RPMI8226 (cell line): ENCODE data around the gene CAV3.
"Not testable (repeated sequence)": the region's sequence is repeated elsewhere in the genome, so short reads cannot be mapped to it uniquely, and the experiment has no call there.

Experiments
- DNase-seq: peaks from one replicate; pipeline ENCODE4 v3.0.0-alpha.2; 2015

CAV3 gene

GRCh38 chr3:8733332-8734094 is at the start of gene CAV3:
TSS of gene CAV3 (plus strand) at chr3:8733802. CDS start at chr3:8733877, 75 bp downstream.
- no peak for DNase-seq

DNA sequence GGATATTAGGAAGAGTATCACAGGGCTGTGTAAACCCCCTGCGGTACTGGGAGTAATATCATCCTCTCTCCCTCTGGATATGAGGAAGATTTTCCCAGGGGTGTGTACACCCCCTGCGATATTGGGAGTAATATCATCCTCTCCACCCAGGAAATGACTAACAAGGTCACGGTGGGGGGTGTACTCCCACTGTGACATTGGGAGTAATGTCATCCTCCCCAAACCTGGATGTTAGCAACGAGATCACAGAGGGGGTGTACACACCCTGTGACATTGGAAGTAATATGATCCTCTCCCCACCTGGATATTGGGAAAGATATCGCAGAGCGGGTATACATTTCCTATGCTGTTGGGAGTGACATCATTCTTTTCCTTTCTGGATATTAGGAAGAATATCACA is 48.6 kb upstream of the CAV3 start:
- not testable (repeated sequence) for DNase-seq

DNA sequence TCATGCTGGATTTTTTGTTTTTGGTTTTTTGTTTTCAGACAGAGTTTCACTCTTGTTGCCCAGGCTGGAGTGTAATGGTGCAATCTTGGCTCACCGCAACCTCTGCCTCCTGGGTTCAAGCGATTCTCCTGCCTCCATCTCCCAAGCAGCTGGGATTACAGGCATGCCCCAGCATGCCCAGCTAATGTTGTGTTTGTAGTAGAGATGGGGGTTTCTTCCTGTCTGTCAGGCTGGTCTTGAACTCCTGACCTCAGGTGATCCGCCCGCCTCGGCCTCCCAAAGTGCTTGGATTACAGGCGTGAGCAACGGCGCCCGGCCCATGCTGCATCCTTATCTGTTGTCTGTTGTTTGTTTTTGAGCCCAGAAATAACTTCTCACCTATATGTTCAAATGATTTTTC is 42.3 kb upstream of the CAV3 start:
- DNase-seq, result not testable (repeated sequence)

DNA sequence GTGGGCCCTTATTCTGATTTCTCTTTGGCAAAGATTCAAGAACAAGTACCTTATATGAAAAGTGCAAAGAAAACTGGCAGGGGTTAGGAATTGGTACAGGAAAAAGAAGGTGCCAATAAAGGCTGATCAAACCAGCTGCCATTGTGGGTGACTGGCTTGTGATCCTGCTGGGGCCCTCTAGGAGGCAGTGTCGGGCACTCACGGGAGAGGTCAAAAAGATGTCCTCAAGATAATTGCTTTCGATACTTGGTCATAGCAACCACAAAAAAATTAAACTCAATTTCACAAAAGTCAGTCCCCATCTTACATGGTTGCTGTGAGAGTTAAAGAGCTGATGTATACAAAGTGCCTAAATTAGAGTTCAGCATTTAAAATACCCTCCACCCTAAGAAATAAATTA is 31.0 kb upstream of the CAV3 start:
- DNase-seq, result no peak

GRCh38 chr3:8705575-8705974 is 28.0 kb upstream of the CAV3 start:
- DNase-seq, result no peak

DNA sequence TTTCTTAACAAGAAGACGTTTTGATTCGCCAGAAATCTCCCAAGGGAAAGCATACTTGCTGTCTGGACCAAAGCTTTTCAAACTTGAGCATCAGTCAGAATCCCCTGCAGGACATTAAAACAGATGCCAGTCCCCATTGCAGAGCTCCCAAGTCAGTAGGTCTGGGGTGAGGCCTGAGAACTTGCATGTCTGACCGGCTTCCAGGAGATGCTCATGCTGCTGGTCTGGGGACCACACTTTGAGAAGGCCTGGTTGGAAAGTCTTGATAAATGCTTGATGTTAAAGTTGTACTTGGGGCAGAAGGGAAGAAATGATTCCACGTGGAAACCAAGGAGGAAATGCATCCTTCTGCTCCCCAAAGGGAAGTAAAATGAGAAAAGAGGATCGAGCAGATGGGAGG is 24.3 kb upstream of the CAV3 start:
- no peak for DNase-seq

DNA sequence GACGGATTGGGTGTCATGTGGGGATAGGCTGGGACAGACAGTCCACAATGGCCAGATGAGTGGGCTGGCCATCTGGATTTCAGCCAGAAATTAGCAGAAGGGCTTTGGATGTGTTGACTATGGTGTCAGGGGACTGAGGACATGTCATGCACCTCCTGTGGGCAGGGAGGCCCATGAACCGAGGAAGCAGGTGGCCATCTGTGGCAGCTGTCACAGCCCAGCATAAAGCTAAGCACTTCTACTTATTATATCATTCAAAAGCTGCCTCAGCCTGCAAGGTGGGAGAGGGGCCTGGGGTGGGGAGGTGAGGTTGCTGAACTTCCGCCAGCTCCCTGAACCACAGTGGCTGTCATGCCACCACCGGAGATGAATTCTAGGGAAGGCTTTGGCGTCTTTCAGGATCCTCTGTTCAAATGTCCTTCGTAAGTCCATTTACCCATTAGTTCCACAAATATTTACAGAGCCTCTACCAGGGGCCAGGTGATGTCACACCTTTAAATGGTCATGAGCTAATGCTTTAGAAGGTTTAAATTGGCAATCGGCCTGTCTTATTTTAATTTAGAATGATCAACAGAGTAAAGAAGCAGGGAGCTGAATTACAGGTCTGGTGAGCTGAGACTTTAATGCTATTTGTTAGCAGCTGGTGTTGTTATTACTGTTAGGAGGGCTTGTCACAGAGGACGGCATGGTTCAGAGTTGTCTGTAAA is 23.6 kb upstream of the CAV3 start:
- no peak for DNase-seq

- peak; percentile 89 for DNase-seq
Observed at GRCh38 chr3:8712045-8712907, 21.3 kb upstream of the CAV3 start.

GRCh38 chr3:8712908-8713255 is 20.7 kb upstream of the CAV3 start:
- DNase-seq, result peak; percentile 74

DNA sequence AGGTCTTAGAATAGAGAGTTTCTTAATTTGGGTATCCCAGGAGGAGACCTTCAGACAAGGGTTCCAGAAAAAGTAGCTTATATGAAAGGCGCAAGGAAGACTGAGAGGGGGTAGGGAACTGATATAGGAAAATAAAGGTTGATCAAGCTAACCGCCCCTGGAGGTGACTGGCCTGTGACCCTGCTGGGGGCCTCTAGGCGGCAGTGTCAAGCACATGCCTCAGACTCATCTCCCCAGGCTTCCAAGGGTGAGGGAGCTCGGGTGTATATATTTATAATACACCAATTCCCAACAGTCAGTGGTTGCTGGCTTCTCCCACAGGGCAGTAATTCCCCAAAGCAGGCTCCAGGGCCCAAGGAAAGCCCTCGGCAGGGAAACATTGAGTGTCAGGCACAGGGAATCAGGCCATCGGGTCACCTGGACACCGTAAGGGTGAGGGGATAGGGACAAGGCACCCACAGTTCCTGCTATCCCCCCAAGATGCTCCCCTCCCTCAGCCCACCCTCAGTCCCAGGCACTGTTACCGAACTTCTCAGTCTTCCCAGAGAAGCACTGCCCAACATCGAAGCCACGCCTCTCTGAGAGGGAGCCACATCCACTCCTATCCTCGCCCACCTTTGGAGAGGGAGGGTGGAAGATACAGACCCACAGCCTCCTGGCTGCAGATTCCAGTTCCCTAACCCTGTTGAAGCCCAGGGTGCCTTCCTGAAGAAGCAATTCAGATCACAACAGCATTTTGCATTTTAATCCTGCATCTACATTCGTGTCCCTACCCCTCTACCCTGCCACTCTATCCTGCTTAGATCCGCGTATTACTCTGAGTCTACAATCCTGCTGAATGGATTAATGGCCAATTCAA is 19.5 kb upstream of the CAV3 start:
- peak; percentile 35 for DNase-seq

- DNase-seq, result not testable (repeated sequence)
Observed at GRCh38 chr3:8715757-8716156, 17.8 kb upstream of the CAV3 start.

- DNase-seq, result no peak
Observed at GRCh38 chr3:8722808-8723207, 10.8 kb upstream of the CAV3 start.

- DNase-seq, result no peak
Observed at GRCh38 chr3:8723612-8724011, 10.0 kb upstream of the CAV3 start.

- no peak for DNase-seq
Observed at GRCh38 chr3:8724108-8724752, 9.4 kb upstream of the CAV3 start.

GRCh38 chr3:8727605-8728512 is 5.7 kb upstream of the CAV3 start:
- no peak for DNase-seq

DNA sequence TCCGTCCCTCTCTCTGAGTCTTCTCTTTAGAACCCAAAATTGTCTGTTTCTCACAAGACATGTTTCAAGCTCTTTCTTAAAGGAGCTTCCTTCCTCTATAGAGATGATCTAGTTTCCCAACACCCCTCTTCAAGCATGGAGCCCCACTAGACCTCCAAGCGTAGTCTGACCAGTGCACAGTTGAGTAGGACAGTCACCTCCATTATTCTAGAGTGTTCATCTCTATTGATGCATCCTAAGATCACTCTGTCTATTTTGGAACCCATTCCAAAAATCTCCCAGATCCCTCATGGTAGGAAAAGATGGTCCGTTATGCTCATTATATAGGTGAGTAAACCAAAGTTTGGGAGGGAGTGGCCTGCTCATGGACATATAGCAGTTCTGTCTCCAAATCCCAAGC is 4.1 kb upstream of the CAV3 start:
- no peak for DNase-seq

DNA sequence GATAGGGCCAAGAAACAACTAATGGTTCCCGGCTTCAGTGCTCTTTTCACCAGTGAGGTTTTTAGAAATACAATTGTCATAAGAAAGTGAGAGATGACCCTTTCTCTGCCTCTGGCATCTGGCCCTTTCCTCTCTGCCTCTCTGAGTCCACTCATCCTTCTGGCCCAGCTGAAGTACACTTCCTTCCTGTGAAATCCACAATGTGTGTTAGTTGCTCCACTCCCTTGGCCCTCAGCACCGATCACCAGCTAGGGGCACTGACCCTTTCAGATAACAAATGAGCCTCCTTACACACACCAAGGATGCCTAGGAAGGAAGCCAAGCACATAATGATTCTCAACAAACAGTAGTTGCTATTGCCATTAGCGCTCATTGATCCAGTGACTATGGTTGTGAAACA is 2.9 kb upstream of the CAV3 start:
- no peak for DNase-seq

DNA sequence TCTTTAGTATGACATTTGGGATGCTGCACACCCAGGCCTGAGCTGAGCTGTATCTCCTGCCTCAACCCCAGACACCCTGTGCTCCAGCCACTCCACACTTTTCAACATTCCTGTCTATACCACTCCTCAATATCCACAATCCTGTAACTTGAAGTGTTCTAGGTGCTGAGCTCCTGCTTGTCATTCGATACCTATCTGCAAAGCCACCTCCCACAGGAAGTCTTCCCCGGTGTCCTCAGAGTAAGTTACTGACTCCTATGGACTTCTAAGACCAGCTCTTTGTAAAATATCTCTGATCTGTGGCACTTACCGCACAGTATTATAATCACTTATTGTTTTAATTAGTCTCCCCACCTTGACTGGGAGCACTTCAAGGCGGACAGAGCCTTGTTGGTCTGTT is 1.2 kb upstream of the CAV3 start:
- no peak for DNase-seq

DNA sequence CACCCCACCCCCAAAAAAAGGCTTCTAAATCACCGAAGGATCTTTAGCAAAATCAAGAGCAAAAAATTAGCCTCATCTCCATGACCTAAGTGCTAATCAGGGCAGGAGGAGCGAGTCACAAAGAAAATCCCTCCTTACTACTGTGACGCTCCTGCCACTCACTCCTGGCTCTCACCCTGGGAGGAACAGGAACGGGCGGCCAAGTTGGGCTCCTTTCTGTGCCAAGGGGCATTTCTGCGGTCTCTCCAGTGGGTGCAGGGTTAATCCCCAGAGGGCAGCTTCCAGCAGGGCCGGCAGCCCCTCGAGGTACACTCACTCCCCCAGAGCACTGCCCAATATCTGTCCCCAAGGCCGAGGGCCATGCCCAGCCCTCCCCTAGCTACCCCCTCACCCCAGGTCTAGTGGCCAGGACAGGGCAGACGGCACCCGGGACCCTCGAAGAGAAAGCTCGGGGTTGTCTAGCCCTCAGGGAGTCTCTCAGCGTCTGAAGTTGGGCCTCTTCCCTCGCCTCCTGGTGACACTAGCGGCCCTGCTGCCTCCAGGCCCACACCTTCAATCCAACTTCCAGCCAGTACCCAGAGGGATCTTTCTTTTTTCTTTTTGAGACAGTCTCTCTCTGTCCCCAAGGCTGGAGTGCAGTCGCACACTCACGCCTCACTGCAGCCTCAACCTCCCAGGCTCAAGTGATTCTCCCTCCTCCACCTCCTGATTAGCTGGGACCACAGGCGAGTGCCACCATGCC is 706 bp downstream of the CAV3 start:
- no peak for DNase-seq

DNA sequence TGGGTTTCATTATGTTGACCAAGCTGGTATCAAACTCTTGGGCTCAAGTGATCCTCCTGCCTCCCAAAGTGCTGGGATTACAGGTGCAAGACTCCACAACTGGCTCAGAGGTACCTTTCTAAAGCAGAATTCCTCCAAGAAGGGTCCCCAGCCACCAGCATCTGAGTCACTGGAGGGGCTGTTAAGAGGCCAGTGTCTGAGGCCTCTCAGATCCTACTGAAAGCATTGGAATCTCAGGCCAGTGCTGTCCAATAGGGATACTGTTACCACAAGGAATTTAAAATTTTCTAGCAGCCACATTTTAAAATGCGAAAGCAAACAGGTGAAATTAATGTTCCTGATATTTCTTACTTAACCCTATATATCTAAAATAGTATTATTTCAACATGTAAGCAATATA is 1.3 kb downstream of the CAV3 start:
- no peak for DNase-seq
